OCI-LY1 (cell line): Measurements from ENCODE around the gene GSTM1.

Experiments
- H2AFZ ChIP-seq: fragments of 200-600 bp; sonication (generic), shearing (Covaris generic); 2 replicates; pipeline ENCODE4 v1.6.0; 2014; ENCODE audit warnings: antibody characterized with exemption, mild to moderate bottlenecking, low read length
- H3F3A ChIP-seq: fragments of 200-600 bp; sonication (generic), shearing (Covaris generic); 2 replicates; pipeline ENCODE4 v1.6.0; 2014; ENCODE audit warnings: mild to moderate bottlenecking, antibody characterized with exemption, low read length, moderate library complexity; ENCODE audit not compliant: insufficient read depth
- H3K27ac ChIP-seq: fragments of 200-600 bp; sonication (generic); 2 replicates; pipeline ENCODE4 v1.5.1; 2014; ENCODE audit warnings: low read length, mixed run types, mild to moderate bottlenecking, low read depth; ENCODE audit not compliant: poor library complexity, severe bottlenecking
- H3K27me3 ChIP-seq: fragments of 200-600 bp; sonication (generic); 2 replicates; pipeline ENCODE4 v1.6.0; 2014; ENCODE audit warnings: antibody characterized with exemption, mild to moderate bottlenecking, low read length, moderate library complexity; ENCODE audit not compliant: insufficient read depth
- H3K36me3 ChIP-seq: fragments of 200-600 bp; sonication (generic); 2 replicates; pipeline ENCODE4 v1.6.1; 2014; ENCODE audit warnings: mild to moderate bottlenecking, antibody characterized with exemption, low read length, moderate library complexity, mixed read lengths; ENCODE audit not compliant: insufficient read depth
- H3K4me1 ChIP-seq: fragments of 200-600 bp; sonication (generic); 2 replicates; pipeline ENCODE4 v1.5.1; 2014; ENCODE audit warnings: mild to moderate bottlenecking, low read length, moderate library complexity; ENCODE audit not compliant: insufficient read depth, severe bottlenecking
- H3K4me2 ChIP-seq: fragments of 200-600 bp; sonication (generic), shearing (Covaris generic); 2 replicates; pipeline ENCODE4 v1.6.1; 2014; ENCODE audit warnings: low read length
- H3K4me3 ChIP-seq: fragments of 200-600 bp; sonication (generic); 2 replicates; pipeline ENCODE4 v1.5.1; 2014; ENCODE audit warnings: low read length, low read depth, mild to moderate bottlenecking, mixed read lengths; ENCODE audit not compliant: poor library complexity, severe bottlenecking
- H3K79me2 ChIP-seq: fragments of 200-600 bp; shearing (Covaris generic); 2 replicates; pipeline ENCODE4 v1.6.1; 2016; ENCODE audit warnings: mixed run types, low read length, mixed read lengths; ENCODE audit not compliant: insufficient read depth
- H3K9ac ChIP-seq: fragments of 200-600 bp; sonication (generic), shearing (Covaris generic); 2 replicates; pipeline ENCODE4 v1.6.1; 2014; ENCODE audit warnings: mild to moderate bottlenecking, low read length, mixed read lengths
- H3K9me2 ChIP-seq: fragments of 200-600 bp; sonication (generic), shearing (Covaris generic); 2 replicates; pipeline ENCODE4 v1.6.1; 2014; ENCODE audit warnings: low read depth, mild to moderate bottlenecking, low read length, mixed read lengths
- H3K9me3 ChIP-seq: fragments of 200-600 bp; shearing (Covaris generic); 2 replicates; pipeline ENCODE4 v1.6.1; 2014; ENCODE audit warnings: low read length, mixed read lengths
- H4K20me1 ChIP-seq: fragments of 200-600 bp; sonication (generic), shearing (Covaris generic); 2 replicates; pipeline ENCODE4 v1.6.0; 2016; ENCODE audit warnings: mild to moderate bottlenecking, low read length; ENCODE audit not compliant: insufficient read depth
- EZH2 ChIP-seq: fragments of 200-600 bp; sonication (generic), shearing (Covaris generic); IDR thresholded peaks from 2 replicates; pipeline ENCODE4 v1.8.0; 2017; ENCODE audit warnings: borderline replicate concordance, mixed run types, mild to moderate bottlenecking, antibody characterized with exemption, low read length, moderate library complexity, mixed read lengths
- TF ChIP-seq, protein P1 (sequence below): fragments of 200-600 bp; sonication (generic), shearing (Covaris generic); IDR thresholded peaks from 2 replicates; pipeline ENCODE4 v1.5.1; 2017; ENCODE audit warnings: mild to moderate bottlenecking, antibody characterized with exemption, low read length, moderate library complexity, mixed read lengths

GSTM1 gene

GRCh38 chr1:109712321-109712864 lies 24.8 kb downstream of the GSTM1 start:
- Histone ChIP-seq H3K4me2 (no peak overlapping the region), H3F3A (no peaks in the 10 kb centered on the region), H3K4me1 (no peaks in the 10 kb centered on the region), H3K9me3 (no peaks in the 10 kb centered on the region), H3K9me2 (no peaks in the 10 kb centered on the region), H3K9ac (no peak overlapping the region), H3K79me2 (no peaks in the 10 kb centered on the region), H3K27me3 (peaks cover under 1% of the 10 kb centered on the region; the same call in 1 of the 2 replicates), H3K4me3 (no peak overlapping the region), H3K27ac (no peak overlapping the region), H4K20me1 (no peaks in the 10 kb centered on the region), H2AFZ (no peak overlapping the region), H3K36me3 (no peaks in the 10 kb centered on the region; the same call in 1 of the 2 replicates)
- no peak for TF ChIP-seq EZH2
- TF ChIP-seq, protein P1, sequence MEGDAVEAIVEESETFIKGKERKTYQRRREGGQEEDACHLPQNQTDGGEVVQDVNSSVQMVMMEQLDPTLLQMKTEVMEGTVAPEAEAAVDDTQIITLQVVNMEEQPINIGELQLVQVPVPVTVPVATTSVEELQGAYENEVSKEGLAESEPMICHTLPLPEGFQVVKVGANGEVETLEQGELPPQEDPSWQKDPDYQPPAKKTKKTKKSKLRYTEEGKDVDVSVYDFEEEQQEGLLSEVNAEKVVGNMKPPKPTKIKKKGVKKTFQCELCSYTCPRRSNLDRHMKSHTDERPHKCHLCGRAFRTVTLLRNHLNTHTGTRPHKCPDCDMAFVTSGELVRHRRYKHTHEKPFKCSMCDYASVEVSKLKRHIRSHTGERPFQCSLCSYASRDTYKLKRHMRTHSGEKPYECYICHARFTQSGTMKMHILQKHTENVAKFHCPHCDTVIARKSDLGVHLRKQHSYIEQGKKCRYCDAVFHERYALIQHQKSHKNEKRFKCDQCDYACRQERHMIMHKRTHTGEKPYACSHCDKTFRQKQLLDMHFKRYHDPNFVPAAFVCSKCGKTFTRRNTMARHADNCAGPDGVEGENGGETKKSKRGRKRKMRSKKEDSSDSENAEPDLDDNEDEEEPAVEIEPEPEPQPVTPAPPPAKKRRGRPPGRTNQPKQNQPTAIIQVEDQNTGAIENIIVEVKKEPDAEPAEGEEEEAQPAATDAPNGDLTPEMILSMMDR = no peak

- H3K27me3 ChIP-seq = peaks cover 6% of the 10 kb centered on the region; the same call in 1 of the 2 replicates
- H3K9me2 ChIP-seq = no peaks in the 10 kb centered on the region
- H3K4me3 ChIP-seq = no peak overlapping the region
- no peak overlapping the region for H3K27ac ChIP-seq
- H3K4me1 ChIP-seq = no peaks in the 10 kb centered on the region
- TF ChIP-seq EZH2 = no peak
- TF ChIP-seq, protein P1 = no peak
- no peaks in the 10 kb centered on the region for H3K36me3 ChIP-seq
- H3K79me2 ChIP-seq = no peaks in the 10 kb centered on the region
- no peaks in the 10 kb centered on the region for H3K9me3 ChIP-seq
- H3F3A ChIP-seq = no peaks in the 10 kb centered on the region
- no peak overlapping the region for H3K4me2 ChIP-seq
- H4K20me1 ChIP-seq = no peaks in the 10 kb centered on the region
- no peak overlapping the region for H3K9ac ChIP-seq
- no peak overlapping the region for H2AFZ ChIP-seq
These were observed 26.0 kb downstream of the GSTM1 start for GRCh38 chr1:109713636-109714035.

- Histone ChIP-seq H3K27me3 (peaks cover 6% of the 10 kb centered on the region; the same call in 1 of the 2 replicates), H3F3A (no peaks in the 10 kb centered on the region), H3K36me3 (no peaks in the 10 kb centered on the region), H3K27ac (no peak overlapping the region), H3K4me3 (no peak overlapping the region), H3K4me1 (no peaks in the 10 kb centered on the region), H3K9ac (no peak overlapping the region), H3K79me2 (no peaks in the 10 kb centered on the region), H3K9me2 (no peaks in the 10 kb centered on the region), H2AFZ (no peak overlapping the region), H4K20me1 (no peaks in the 10 kb centered on the region), H3K4me2 (no peak overlapping the region), H3K9me3 (no peaks in the 10 kb centered on the region)
- TF ChIP-seq, protein P1 = no peak
- TF ChIP-seq EZH2 = no peak
These were observed 27.2 kb downstream of the GSTM1 start for GRCh38 chr1:109714661-109715372.
